IPS-NIHi7 (cell line): ENCODE data around the gene FBXO8.
A peak's percentile ranks its signal among the peaks of the same experiment; 100 is the strongest.
"Not testable (repeated sequence)": the region's sequence is repeated elsewhere in the genome, so short reads cannot be mapped to it uniquely, and the experiment has no call there.

ENCODE experiments used
- DNase-seq: peaks from one replicate; pipeline ENCODE4 v3.0.0; 2012; ENCODE audit warnings: mixed read lengths; ENCODE audit errors: extremely low spot score

The FBXO8 gene, protein sequence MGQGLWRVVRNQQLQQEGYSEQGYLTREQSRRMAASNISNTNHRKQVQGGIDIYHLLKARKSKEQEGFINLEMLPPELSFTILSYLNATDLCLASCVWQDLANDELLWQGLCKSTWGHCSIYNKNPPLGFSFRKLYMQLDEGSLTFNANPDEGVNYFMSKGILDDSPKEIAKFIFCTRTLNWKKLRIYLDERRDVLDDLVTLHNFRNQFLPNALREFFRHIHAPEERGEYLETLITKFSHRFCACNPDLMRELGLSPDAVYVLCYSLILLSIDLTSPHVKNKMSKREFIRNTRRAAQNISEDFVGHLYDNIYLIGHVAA

DNA sequence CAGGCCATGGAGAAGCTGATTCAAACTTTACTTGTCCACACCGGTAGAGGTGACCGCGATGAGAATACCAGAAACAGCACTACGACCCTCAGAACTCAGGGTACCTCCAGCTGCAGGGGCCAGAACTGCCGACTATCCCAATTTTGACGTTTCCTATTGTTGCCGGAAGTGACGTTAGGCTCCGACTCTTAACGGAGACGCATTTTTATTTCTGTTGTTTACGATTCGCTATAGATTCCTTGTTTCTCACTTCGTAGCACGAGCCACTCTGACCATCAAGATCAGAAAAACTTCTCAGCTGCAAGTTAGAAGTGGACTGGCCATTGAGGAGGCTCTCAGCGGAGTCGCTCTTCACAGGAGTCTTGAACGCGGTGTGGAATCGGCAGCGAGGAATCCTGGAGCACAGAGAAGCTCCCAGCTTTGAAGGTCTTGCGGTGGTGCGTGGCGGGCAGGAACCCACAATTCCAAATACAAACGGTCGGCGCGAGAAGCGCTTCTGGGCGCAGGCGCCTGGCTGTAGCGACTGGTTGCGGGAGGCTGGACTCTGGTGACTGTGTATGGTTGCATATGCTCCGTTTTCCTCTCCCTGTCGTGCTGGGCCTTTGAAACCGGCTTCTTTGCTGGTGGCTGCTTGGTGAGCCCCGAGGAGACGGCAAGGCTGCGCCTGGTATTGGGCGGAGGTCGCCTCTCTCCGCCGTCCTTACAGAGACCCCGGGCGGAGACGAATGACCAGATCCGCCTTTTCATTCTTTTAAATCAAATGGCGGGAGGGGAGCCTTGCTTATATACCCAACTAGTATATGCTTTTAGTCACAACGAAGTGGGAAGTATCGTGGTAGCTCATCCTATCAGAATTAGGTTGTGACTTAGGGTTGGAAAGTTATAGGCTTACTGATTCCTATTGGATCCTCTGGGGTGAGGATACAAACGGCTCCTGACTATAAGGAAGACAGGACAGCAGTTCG lies at the start of gene FBXO8, which contains the start of gene CEP44:
Gene FBXO8 (minus strand): TSS at position 161 of the 965 bp plus-strand sequence. CDS start 20,575 bp downstream, outside the sequence.
Gene CEP44 (plus strand): TSS at position 405 of the 965 bp plus-strand sequence. CDS start 15,211 bp downstream, outside the sequence.
- DNase-seq = peak; percentile 69

DNA sequence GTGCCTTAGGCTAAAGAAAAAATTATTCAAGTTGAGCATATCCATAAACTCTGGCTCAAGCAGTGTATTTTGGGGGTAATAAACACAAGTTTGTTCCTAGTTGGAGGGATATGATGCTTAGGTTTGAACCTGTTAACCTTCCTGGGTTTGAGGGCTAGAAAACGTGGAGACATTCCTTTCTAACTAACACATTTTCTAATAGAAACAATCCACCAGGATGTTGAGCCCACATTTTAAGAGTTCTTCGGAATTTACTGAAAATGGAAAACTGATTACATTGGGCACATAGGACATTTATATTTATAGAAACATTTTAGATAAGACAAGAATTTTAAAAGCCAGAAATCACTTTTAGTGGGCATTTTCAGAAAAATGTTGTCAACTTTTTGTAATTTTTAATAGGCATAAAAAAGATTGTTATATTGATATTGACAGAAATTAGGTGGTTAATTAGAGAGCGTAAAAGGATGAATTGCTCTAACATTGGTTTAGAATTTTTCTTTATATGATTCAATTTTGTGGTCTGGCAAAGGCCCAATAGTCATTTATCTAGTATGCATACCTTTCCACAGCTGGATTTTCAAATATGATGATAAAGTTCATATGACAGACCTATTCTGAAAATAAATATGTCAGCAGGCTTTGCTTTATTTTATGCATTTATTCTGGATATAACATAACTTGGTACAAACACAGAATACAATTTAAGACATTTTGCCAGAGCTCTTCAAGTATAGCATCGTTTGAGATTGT lies 49.5 kb upstream of the FBXO8 start:
- DNase-seq = no peak

DNA sequence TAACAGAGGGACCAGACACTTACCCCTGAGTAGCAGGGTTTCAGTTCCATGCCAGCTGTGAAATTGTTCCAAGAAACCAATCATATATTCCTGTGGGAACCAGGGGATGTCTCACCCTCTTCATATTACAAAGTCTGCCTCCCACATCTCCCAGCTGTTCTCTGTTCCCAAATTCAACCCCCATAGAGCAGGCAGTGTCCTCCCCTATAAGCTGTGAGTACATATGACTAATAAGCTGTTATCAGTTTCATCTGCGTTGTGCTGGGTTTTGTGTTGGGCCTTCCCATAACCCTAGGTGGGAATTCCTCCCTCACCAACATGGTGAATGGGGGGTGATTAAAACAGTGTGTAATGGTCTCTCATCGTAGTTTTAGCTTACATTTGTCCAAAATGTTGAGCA lies 41.3 kb upstream of the FBXO8 start:
- no peak for DNase-seq

DNA sequence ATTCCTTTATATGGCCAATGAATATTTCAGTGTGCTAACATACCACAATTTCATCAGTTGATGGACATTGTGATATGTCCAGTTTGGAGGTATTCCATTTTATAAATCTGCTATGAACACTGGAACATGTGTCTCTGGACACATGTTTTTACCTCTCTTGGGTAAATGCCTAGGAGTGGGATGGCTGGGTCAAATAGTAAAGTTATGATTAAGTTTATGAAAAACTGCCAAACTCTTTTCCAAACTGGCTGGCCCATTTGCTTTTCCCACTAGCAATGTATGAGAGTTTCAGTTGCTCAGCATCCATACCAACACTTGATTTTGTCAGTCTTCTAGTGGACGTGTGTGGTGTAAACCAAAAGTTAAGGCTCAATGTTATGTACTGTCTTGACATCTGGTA lies 40.8 kb upstream of the FBXO8 start:
- DNase-seq = no peak

DNA sequence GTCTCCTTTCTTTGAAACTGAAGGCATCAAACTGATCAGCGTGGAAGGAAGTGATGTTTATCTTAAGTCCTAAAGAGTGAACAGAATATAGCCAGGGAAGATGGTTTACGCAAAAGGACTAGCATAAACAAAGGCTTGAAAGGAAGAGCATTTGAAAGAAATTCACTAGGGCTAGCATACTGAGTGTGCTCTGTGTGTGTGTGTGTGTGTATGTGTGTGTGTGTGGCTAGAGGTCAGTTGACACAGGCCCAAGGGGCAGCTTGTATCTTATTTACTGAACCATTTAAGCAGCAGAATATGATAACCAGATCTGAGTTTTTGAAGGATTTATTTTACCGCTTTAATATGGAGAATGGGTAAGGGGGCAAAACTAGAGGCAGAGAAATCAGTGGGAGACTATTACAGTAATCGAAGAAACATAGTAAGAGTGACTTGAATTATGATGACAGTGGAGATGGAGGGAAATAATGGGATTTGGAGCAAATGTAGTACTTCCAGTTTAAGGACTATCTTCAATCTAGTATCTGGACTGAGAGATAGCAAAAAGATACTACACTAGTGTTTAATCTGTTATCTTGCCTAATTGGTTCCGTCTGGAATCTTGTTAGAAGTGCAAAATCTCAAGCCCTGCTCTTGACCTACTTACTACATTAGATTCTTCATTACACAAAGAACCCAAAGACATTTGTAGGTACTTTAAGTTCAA lies 37.2 kb upstream of the FBXO8 start:
- DNase-seq = no peak

DNA sequence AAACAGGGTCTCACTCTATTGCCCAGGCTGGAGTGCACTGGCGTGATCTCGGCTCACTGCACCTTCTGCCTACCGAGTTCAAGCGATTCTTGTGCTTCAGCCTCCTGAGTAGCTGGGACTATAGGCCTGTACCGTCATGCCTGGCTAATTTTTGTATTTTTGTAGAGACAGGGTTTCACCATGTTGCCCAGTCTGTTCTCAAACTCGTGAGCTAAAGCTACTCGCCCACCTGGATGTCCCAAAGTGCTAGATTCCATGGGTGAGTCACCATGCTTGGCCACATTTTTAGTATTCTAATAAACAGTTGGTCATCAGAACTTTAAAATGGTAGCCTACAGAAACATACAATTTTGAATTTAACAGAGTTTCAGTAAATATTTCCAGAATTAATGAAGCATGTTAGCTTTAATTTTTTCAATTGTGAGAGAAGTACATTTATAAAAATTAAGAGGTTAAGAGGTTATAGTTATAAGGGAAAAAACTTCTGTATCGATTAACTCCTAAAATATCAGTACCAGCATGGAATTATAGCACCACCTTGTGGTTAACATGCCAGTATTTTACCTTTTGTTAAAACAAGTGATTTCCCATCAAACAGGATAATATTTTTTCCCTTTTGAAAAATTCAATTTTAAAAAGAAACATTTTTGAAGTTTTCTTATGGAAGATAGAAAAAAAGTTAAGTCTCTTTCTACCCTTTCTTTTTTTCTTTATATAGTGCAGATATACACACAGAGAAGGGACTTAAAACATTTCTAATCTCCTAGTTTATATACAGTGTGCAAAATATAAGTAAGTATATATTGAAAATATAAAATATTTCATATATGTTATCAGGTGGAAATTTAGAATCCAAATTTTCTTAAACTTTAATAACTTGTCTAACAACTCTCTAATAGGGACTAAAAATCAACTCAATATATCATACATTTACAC lies 35.6 kb upstream of the FBXO8 start:
- peak; percentile 26 for DNase-seq

DNA sequence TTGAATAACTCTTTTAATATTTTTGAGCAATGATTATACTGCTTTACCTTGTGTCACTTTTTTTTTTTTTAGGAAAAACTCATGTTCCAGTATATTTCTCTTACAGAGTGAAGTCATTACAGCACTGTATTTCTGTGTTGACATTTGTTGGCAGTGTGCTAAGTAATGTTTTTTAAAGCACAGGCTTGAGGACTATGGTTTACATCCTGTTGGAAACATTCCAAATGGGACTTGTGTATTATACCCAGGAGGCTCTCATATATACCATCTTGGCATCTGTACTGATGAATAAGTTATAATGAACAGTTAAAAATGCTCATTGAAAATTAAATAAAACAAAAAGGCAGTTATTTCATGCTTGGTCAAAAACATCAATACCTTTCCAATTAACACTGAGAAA lies 34.1 kb upstream of the FBXO8 start:
- DNase-seq = no peak

DNA sequence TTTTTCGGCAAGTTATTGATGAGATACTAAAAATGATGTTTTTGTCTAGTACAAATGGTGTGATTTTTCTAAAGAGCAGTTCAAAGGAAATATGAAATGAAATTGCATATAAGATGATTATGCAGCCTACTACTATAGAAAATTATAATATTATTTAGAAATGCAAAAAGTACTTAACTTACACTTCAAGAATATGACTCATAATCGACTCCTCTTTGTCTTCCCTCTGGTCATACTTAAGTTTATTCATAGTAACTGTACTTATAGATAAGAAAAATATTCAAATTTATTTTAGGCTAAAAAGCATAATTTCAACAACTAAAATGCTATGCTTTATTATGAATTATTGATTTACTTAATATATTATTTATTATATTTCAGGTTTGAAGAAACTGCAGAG lies 33.5 kb upstream of the FBXO8 start:
- DNase-seq = no peak

DNA sequence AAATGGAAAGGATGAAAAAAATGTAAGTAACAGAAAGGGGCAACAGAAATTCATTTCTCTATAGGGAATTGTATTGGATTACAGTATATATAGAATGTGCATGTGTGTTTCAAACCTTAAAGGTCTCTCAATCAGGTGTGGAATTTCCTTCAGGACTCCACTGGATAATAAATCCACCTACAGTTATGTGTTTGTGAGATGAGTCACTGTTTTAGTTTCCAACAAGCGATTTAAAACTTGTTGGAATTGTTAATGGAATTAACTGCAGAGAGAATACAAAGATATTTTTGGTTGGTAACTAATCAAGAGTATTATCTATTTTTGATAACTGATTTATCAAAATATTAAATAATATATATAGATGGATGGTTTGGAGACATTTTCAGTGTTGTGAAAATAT lies 33.1 kb upstream of the FBXO8 start:
- no peak for DNase-seq

DNA sequence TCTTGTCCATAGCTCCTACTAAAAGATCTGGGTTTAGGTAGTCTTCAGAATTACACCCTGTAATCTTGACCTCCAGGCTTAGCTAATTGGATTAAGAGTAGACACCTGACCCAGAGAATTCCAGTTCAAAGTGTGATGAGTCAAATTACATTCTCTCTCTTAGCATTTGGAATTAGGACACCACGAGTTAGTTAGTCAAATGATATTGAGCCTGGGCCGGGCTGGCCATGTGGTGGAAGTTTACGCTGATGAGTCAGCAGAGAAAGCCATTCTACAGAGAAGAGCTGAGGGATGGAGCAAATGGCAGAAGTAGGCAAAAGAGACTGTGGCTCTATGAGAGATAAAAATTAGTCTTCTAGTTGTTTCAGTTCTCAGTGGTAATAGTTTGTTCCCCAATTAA lies 31.3 kb upstream of the FBXO8 start:
- peak; percentile 38 for DNase-seq

DNA sequence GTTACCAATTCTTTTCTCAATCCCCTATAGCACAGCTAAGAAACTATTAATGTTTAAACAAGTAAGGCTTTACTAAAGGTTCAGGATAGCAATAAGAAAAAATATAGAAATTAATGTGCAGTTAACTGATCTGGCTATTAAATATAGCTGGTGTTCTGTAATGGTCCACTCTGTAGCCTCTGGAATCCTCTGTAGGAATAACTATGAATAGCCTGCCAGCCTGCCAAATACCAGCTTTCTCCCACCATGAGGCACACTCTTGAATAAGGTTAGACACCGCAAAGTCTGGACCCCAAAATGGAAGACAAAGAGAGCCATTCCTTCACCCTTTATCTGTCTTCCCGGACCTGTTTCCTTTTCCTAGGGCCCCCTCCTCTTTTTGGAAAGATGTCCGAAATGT lies 30.8 kb upstream of the FBXO8 start:
- no peak for DNase-seq

DNA sequence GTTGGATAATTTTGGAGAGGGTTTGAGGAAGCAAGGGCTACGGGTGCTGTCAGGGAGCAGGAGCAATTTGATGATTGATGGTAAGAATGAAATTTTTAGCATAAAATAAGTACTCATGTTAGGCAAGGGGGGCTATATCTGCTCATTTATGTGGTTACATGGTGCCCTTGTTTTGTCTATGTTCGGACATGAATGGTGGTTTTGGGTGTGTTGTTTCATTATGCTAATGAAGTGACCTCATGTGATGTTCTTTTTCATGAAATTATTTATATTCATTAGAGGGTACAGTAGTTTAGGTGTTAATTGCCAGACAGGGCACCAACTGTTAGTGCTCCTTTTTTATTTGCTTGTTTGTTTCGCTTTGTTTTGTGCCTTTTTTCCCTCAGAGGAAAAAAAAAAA lies 29.5 kb upstream of the FBXO8 start:
- no peak for DNase-seq

DNA sequence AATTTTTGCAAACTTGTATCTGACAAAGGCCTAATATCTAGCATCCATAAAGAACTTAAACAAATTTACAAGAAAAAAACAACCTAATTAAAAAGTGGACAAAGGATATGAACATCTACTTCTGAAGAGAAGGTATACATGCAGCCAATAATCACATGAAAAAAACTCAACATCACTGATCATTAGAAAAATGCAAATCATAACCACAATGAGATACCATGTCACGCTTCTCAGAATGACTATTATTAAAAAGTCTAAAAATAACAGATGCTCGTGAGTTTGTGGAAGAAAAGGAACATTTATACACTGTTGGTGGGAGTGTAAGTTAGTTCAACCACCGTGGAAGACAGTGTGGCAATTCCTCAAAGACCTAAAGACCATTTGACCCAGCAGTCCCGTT lies 24.2 kb upstream of the FBXO8 start:
- DNase-seq = no peak

DNA sequence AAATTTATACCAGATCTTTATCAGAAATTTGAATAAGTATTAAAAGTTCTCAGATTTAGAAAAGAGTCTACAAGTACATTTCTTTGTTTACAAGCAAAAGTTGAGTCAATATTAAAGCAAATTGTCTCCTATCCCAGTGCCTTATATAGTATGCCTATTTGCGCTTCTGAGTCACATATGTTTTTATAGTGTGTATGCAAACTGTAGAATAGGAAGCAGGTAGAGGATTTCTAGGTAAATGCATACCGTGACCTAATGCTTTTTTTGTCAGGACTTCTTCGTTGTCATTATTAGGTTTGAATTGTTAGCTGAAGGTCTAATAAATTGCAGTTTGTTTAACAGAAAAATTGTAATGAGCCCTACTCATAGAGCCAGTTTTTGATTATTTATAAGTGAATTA lies 22.5 kb upstream of the FBXO8 start:
- no peak for DNase-seq

DNA sequence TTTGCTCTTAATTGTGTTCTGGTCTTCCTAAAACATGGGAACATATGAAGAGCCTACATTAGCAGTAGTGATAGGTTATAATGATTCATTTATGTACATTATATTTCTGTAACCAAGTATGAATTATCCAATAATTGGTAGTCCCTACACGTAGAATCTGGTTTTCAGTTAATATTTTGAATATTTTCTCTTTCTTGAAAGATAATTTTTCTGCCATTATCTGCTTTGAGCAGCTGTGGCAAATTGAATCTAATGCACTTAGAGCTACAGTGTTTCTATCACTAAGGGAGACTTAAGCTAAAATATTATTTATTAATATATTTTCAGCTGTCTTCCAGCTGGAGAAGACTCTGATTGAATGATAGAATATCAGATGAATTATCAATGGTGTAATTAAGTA lies 21.2 kb upstream of the FBXO8 start:
- DNase-seq = no peak

DNA sequence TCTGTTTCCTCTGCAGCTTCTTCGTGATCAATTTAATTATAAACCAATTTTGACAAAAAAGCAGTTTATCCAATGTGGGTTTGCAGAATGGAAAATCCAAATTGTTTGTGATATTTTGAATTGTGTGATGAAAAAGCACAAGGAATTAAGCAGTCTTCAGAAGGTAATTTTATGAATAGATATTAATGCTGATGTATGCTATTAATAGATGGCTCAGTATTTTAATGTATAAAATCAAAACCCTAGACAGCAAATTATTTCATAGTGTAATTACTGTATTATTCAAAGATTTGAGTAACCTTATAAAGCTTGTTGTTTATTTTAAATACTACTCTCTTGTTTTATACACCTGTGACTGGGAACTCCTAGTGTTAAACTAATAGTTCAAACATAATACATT lies 20.2 kb upstream of the FBXO8 start:
- DNase-seq = no peak

DNA sequence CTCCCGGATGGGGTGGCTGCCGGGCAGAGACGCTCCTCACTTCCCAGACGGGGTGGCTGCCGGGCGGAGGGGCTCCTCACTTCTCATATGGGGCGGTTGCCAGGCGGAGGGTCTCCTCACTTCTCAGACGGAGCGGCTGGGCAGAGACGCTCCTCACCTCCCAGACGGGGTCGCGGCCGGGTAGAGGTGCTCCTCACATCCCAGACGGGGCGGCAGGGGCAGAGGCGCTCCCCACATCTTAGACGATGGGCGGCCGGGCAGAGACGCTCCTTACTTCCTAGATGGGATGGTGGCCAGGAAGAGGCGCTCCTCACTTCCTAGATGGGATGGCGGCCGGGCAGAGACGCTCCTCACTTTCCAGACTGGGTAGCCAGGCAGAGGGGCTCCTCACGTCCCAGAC lies 11.7 kb upstream of the FBXO8 start:
- not testable (repeated sequence) for DNase-seq

DNA sequence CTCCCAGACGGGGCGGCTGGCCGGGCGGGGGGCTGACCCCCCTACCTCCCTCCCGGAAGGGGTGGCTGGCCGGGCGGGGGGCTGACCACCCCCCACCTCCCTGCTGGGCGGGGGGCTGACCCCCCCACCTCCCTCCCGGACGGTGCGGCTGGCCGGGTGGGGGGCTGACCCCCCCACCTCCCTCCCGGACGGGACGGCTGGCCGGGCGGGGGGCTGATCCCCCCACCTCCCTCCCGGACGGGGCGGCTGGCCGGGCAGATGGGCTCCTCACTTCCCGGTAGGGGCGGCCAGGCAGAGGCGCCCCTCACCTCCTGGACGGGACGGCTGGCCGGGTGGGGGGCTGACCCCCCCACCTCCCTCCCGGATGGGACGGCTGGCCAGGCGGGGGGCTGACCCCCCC lies 11.2 kb upstream of the FBXO8 start:
- not testable (repeated sequence) for DNase-seq

DNA sequence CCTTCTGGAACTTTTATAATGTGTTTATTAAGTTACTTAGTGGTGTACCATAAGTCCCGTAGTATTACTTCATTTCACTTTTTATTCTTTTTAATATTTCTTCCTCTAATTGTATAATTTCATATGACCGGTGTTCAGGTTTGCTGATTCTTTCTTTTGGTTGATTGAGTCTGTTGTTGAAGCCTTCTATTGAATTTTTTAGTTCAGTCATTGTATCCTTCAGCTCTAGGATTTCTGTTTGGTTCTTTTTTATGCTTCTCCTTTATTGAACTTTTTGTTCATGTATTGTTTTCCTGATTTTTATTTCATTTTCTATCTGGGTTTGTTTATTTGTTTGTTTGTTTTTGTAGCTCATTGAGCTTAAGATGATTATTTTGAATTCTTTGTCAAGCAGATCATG lies 9.0 kb upstream of the FBXO8 start:
- no peak for DNase-seq

DNA sequence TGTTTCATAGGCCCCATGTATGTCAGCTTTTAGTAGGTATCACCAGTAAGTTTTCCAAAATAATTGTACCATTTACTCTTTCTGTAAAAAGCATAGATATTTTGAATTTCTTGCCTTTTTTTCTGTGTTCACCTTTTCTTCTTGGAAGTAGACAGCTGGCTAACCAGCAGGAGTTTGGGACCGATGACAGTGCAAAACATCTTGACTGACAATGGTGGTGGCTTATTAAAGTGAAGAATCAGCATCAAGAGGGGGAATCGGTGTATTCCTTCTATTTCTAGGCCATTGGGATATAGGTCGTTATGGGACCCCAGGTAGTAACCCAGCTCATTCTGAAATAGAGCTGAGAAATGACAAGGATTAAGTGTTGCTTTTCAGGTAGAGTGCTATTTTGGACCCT lies 3.4 kb upstream of the FBXO8 start:
- DNase-seq = no peak
